NCI-H1436 (cell line): Measurements from ENCODE around the gene SYK.

Experiments used
- DNase-seq: peaks from one replicate; lab custom pipeline; 2025; lab: John Stamatoyannopoulos, UW

SYK gene

DNA sequence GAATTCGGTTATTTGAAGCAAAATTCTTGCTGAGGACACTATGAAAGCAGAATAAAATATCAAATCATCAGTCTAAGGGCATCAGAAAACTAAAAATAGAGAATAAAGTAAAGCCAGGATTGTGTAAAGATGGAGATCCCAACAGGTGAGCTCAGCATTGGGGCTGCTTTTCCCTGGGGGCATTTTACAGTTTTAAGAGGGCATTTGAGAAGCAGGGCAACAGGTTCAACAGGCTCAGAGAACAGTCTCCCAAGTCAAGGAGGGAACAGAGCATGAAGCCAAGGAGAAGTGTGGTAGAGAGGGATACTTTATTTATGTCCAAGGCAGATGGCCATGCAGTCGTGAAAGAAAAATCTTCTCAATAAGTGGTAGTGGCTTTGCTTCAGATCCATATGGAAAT, 145.4 kb downstream of the SYK start:
- DNase-seq: no peak
